HG02571 (cell line): ENCODE measurements around the gene POLDIP2.
A peak's percentile ranks its signal among the peaks of the same experiment; 100 is the strongest.

ENCODE experiments used
- ATAC-seq: cut with Tn5 transposase; IDR thresholded peaks from one replicate; pipeline ENCODE4 v1.9.1; 2021; ENCODE audit warnings: mild to moderate bottlenecking, moderate library complexity; ENCODE audit not compliant: unreplicated experiment

Gene POLDIP2

DNA sequence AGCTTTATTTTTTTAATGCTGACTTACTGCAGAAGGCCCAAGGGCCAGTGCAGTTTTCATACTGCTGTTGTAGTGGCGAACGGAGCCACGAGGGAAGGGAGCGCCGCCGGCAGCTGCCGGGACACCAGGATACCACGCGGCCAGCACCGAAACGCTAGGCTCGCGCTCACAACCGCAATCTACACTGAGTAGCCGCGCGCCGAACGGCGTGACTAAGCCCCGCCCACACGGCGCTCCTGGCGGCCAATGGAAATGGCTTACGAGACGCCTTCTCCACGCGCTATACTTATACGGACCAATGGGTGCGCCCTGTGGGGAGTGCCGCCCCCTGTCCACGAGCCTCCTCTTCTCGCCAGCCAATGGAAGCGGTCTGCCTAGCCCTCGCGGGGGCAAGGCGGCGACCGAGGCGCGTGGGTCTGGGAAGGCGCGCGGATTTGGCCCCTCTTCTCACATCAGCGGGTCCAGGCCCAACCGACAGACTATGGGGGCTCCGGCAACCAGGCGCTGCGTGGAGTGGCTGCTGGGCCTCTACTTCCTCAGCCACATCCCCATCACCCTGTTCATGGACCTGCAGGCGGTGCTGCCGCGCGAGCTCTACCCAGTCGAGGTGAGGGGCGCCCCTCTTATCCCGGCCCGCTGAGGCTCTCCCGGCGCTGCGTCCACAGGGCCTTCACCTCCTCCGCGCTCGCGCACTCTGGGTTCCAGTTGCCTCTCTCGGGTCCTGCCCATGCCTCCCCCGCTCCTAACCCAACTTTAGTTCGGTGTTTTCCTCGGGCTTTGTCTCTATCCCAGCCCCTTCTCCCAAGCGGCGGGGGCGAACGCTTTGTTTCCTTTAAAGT is 38.3 kb downstream of the POLDIP2 start, which contains the start of gene TMEM97:
Gene TMEM97, plus strand, starts transcription at position 442 of the 839 bp plus-strand sequence. Its CDS starts 40 bp downstream, at position 482.
- ATAC-seq = peak; percentile 93

- peak; percentile 10 for ATAC-seq
These were observed 39.2 kb downstream of the POLDIP2 start for GRCh38 chr17:28317966-28318758.

DNA sequence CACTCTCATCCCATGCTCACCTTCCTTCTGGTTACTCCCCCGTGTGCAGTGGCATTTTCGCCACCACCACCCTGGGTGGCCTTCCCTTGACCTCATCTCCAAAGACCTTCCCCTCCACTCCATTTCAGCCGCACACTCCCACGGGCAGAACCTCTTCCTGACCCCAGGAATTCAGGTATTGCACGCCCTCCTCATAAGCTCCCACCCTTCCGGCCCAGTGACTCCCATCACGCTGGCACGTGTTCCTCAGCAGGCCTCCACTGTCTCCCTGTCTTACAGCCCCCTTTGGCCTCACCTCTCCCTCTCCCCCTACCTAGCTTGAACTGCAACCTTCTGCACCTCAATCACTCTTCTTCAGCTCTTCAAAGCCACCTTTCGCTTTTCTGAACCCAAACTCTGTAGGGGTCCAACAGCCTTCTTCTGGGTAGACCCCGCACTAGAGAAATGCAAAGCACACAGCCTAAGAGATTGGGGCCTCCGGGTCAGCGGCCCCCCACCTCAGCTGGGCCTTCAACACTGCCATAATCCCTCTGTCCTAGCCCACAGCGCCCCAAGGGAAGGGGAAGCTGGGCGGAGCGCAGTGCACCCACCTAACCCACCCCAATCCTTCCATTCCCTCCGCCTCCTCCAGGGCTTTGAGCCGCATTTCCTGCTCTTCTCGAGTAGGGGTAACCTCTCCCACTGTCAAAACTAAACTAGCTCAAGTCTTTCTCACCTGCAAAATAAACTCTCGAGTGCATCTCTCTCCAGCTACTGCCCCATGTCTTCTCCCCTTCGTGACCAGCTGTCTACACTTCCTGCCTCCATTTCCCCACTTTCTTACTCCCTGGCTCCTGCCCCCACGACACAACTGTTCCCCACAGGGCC is 40.0 kb downstream of the POLDIP2 start:
- ATAC-seq = no peak

DNA sequence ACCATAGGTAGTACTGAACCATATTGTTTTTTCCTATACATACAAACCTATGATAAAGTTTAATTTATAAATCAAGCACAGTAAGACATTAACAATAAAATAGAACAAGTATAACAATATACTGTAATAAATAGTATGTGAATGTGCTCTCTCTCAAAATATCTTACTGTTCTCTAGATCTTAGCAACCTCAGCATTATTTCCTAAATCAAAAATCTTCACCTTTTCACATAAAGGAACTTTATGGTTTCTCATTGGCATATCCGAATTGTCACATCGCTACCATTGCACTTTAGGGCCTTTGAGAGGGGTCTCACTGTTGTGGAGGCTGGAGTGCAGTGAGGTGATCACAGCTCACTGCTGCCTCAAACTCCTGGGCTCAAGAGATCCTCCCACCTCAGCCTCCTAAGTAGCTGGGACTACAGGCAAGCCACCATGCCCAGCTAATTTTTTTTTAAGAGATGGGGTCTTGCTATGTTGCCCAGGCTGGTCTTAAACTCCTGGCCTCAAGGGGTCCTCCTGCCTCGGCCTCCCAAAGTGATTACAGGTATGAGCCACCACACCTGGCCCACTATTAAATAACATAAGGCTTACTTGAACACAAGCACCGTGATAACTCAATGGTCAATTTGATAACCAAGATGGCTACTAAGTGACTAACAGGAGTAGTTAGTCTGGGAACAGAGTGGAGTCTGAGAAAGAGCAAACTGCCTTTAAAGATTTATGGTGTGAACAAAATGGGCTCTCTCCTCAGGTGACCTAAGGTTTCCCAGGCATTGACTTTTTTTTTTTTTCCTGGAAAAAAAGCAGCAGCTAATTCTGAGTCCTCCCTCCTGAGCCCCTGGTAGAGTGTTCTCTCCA is 41.3 kb downstream of the POLDIP2 start:
- ATAC-seq = no peak

DNA sequence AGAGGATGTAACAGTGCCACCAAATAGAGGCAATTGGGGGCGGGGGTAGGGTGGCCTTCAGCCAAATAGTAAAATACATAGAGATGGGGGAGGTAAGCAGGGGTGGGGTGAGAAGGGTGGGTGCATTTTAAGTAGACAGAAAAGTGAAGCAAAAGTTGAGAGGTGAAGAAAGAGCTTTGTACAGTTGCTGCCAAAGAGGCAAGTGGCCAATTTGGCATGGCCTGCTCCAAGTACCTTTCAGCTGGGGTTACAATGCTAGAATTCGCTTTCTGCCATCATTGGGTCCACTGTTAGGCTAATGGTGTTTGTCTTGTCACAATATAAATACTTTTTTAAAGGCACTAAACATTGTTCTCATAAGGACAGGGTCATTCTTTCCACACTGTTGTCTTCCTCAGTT is 43.5 kb downstream of the POLDIP2 start:
- no peak for ATAC-seq

GRCh38 chr17:28306954-28307401 is 50.3 kb downstream of the POLDIP2 start:
- no peak for ATAC-seq

- no peak for ATAC-seq
These were observed 58.9 kb downstream of the POLDIP2 start for GRCh38 chr17:28298449-28298848.
